ENCODE results near the gene MRC2. TPM values are rescaled to one million over a fixed set of nuclear protein-coding genes. Genes with fewer than 3 reads are reported as not detected.

Gene MRC2
- total and polyA plus RNA-seq, 2 of the 13 experiments (the other 11 are each of a cell fraction or from before 2014, with no cell fraction given) = not detected

DNA sequence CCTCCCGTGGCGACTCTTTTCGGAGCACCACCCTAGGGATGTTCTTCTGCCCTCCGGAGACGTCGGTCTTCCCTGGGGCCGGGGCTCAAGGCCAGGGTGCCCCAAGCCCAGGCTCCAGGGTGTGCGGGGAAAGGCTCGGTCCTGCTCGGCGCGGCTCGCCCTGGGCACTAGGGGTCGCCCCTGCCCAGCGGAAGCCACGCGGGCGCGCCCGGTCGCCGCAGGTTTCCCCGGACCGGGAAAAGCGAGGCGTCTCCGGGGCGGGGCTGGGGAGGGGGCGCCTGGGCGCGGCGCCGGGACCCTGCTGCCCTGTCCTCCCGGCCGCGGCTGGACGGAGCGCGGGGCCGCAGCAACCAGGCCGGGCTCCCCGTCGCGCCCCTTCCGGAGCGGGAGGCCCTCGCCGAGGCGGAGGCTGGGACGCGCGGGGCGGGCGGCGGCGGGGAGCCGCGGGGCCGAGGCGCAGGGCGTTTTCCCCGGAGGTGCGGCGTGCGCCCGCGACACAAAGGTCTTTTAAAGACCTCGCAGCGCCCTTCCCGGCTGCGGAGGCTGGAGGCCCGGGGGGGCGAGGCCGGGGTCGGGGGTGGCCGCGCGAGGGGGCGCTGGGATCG lies 76.4 kb downstream of the MRC2 start (continued):
- TF ChIP-seq, protein P1, sequence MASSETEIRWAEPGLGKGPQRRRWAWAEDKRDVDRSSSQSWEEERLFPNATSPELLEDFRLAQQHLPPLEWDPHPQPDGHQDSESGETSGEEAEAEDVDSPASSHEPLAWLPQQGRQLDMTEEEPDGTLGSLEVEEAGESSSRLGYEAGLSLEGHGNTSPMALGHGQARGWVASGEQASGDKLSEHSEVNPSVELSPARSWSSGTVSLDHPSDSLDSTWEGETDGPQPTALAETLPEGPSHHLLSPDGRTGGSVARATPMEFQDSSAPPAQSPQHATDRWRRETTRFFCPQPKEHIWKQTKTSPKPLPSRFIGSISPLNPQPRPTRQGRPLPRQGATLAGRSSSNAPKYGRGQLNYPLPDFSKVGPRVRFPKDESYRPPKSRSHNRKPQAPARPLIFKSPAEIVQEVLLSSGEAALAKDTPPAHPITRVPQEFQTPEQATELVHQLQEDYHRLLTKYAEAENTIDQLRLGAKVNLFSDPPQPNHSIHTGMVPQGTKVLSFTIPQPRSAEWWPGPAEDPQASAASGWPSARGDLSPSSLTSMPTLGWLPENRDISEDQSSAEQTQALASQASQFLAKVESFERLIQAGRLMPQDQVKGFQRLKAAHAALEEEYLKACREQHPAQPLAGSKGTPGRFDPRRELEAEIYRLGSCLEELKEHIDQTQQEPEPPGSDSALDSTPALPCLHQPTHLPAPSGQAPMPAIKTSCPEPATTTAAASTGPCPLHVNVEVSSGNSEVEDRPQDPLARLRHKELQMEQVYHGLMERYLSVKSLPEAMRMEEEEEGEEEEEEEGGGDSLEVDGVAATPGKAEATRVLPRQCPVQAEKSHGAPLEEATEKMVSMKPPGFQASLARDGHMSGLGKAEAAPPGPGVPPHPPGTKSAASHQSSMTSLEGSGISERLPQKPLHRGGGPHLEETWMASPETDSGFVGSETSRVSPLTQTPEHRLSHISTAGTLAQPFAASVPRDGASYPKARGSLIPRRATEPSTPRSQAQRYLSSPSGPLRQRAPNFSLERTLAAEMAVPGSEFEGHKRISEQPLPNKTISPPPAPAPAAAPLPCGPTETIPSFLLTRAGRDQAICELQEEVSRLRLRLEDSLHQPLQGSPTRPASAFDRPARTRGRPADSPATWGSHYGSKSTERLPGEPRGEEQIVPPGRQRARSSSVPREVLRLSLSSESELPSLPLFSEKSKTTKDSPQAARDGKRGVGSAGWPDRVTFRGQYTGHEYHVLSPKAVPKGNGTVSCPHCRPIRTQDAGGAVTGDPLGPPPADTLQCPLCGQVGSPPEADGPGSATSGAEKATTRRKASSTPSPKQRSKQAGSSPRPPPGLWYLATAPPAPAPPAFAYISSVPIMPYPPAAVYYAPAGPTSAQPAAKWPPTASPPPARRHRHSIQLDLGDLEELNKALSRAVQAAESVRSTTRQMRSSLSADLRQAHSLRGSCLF (CRISPR knock-in tag; IDR thresholded peaks at IDR 0.05; ENCODE audit: borderline replicate concordance) = no peak
- TF ChIP-seq MED13 (CRISPR knock-in tag; IDR thresholded peaks at IDR 0.05) (no peak), SALL1 (CRISPR knock-in tag; IDR thresholded peaks at IDR 0.05) (peak; percentile 36; the same call in 1 of the 2 replicates), NR2F6 (IDR thresholded peaks at IDR 0.05) (no peak), NR2F6 (CRISPR knock-in tag; IDR thresholded peaks at IDR 0.05) (no peak), PHB2 (IDR thresholded peaks at IDR 0.05; ENCODE audit: partially characterized antibody) (no peak), ZNF7 (CRISPR knock-in tag; IDR thresholded peaks at IDR 0.05) (no peak), ELF4 (CRISPR knock-in tag; IDR thresholded peaks at IDR 0.05; ENCODE audit: borderline replicate concordance) (no peak), RARG (CRISPR knock-in tag; IDR thresholded peaks at IDR 0.05; ENCODE audit: low read depth) (no peak), U2AF1 (optimal IDR thresholded peaks at IDR 0.05; ENCODE audit: low read depth, low read length) (no peak), SMAD1 (CRISPR knock-in tag; IDR thresholded peaks at IDR 0.05; ENCODE audit: borderline replicate concordance, low read depth) (no peak), ZNF282 (IDR thresholded peaks at IDR 0.05; ENCODE audit: partially characterized antibody) (no peak), ZKSCAN8 (CRISPR knock-in tag; IDR thresholded peaks at IDR 0.05; ENCODE audit: borderline replicate concordance) (no peak), ETV6 (CRISPR knock-in tag; conservative IDR thresholded peaks at IDR 0.05) (no peak), SRSF4 (IDR thresholded peaks at IDR 0.05; ENCODE audit: low read depth, low read length, poor library complexity, severe bottlenecking) (no peak)
- TF ChIP-seq, protein P2, sequence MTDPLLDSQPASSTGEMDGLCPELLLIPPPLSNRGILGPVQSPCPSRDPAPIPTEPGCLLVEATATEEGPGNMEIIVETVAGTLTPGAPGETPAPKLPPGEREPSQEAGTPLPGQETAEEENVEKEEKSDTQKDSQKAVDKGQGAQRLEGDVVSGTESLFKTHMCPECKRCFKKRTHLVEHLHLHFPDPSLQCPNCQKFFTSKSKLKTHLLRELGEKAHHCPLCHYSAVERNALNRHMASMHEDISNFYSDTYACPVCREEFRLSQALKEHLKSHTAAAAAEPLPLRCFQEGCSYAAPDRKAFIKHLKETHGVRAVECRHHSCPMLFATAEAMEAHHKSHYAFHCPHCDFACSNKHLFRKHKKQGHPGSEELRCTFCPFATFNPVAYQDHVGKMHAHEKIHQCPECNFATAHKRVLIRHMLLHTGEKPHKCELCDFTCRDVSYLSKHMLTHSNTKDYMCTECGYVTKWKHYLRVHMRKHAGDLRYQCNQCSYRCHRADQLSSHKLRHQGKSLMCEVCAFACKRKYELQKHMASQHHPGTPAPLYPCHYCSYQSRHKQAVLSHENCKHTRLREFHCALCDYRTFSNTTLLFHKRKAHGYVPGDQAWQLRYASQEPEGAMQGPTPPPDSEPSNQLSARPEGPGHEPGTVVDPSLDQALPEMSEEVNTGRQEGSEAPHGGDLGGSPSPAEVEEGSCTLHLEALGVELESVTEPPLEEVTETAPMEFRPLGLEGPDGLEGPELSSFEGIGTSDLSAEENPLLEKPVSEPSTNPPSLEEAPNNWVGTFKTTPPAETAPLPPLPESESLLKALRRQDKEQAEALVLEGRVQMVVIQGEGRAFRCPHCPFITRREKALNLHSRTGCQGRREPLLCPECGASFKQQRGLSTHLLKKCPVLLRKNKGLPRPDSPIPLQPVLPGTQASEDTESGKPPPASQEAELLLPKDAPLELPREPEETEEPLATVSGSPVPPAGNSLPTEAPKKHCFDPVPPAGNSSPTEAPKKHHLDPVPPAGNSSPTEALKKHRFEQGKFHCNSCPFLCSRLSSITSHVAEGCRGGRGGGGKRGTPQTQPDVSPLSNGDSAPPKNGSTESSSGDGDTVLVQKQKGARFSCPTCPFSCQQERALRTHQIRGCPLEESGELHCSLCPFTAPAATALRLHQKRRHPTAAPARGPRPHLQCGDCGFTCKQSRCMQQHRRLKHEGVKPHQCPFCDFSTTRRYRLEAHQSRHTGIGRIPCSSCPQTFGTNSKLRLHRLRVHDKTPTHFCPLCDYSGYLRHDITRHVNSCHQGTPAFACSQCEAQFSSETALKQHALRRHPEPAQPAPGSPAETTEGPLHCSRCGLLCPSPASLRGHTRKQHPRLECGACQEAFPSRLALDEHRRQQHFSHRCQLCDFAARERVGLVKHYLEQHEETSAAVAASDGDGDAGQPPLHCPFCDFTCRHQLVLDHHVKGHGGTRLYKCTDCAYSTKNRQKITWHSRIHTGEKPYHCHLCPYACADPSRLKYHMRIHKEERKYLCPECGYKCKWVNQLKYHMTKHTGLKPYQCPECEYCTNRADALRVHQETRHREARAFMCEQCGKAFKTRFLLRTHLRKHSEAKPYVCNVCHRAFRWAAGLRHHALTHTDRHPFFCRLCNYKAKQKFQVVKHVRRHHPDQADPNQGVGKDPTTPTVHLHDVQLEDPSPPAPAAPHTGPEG (CRISPR knock-in tag; IDR thresholded peaks at IDR 0.05) = no peak
- TF ChIP-seq, protein P3, sequence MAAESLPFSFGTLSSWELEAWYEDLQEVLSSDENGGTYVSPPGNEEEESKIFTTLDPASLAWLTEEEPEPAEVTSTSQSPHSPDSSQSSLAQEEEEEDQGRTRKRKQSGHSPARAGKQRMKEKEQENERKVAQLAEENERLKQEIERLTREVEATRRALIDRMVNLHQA (CRISPR knock-in tag; IDR thresholded peaks at IDR 0.05) = no peak
- TF ChIP-seq, protein P4, sequence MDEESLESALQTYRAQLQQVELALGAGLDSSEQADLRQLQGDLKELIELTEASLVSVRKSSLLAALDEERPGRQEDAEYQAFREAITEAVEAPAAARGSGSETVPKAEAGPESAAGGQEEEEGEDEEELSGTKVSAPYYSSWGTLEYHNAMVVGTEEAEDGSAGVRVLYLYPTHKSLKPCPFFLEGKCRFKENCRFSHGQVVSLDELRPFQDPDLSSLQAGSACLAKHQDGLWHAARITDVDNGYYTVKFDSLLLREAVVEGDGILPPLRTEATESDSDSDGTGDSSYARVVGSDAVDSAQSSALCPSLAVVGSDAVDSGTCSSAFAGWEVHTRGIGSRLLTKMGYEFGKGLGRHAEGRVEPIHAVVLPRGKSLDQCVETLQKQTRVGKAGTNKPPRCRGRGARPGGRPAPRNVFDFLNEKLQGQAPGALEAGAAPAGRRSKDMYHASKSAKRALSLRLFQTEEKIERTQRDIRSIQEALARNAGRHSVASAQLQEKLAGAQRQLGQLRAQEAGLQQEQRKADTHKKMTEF (CRISPR knock-in tag; IDR thresholded peaks at IDR 0.05) = peak; percentile 24; the same call in 1 of the 2 replicates

All from HepG2 (cell line).